ENCODE results near the gene EDDM13. TPM values are rescaled to one million over a fixed set of nuclear protein-coding genes. Genes with fewer than 3 reads are reported as not detected.

The EDDM13 gene
- total and polyA plus RNA-seq, 10 of the 15 experiments (the other 5 are each of a cell fraction or from before 2014, with no cell fraction given): 0.15 to 0.37 TPM; not detected in 8

DNA sequence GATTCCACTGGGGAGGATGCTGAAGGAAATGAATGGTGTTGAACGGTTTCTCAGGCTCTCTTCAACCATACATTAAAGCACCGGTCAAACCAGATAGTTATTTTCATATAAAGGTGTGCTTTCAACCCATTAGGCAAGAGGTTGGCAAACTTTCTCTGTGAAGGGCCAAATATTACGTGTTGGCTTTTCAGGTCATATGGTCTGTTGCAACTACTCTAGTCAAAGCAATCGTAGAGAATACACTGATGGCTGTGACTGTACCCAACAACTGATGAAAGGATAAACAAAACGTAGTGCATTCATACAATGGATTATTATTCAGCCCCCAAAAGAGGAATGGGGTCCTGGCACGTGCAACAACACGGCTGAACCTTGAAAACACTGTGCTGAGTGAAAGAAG lies 36.2 kb downstream of the EDDM13 start (continued):
- TF ChIP-seq EZH2 (IDR thresholded peaks at IDR 0.05; ENCODE audit: borderline replicate concordance, control insufficient read depth, low read depth, low read length) (no peak), BCL11A (IDR thresholded peaks at IDR 0.05; ENCODE audit: low read depth, low read length) (no peak), LARP7 (IDR thresholded peaks at IDR 0.05) (no peak), MTA3 (IDR thresholded peaks at IDR 0.05; ENCODE audit: borderline replicate concordance, low read length) (no peak), YBX1 (IDR thresholded peaks at IDR 0.05) (no peak), NFYA (IDR thresholded peaks at IDR 0.05; ENCODE audit: borderline replicate concordance, low read depth, low read length) (no peak)
- TF ChIP-seq, protein P1, sequence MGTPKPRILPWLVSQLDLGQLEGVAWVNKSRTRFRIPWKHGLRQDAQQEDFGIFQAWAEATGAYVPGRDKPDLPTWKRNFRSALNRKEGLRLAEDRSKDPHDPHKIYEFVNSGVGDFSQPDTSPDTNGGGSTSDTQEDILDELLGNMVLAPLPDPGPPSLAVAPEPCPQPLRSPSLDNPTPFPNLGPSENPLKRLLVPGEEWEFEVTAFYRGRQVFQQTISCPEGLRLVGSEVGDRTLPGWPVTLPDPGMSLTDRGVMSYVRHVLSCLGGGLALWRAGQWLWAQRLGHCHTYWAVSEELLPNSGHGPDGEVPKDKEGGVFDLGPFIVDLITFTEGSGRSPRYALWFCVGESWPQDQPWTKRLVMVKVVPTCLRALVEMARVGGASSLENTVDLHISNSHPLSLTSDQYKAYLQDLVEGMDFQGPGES (IDR thresholded peaks at IDR 0.05): no peak

DNA sequence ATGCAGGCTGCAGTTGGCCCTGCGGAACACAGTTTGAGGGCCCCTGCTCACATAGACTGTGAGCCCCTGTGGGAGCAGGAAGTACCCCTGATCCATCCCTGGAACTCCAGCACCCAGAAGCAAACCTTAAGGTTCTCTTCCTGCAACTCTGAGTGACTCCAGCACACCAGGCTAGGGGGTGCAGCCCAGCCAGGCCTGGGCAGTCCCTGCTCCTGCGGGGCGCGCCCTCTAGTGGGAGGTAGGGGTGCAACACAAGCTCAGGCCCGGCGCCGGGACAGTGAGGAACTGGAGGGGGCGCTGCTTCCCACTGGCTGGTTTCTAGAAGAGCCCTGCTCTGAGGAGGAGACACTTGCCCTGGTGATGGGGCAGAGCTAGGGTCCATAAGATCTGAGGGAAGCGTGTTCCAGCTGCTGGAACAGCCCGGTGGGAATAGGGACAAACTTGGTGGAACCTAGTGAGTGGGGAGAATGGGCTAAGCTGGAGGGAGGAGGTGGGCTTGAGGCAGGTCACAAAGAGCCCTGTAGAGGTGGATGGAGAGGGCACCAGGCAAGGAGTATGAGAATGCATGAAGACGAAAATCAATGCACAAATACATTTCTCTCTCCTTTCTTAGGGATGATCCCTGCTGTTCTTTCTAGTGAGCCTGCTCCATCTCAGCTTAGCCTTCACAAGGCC lies 37.1 kb downstream of the EDDM13 start:
- ChIA-PET SMC1A (ENCODE audit: uncharacterized antibody, unreplicated experiment) (interaction anchor here (0.6 to 1.8 kb wide), 4 partner anchors 15 to 243 kb away, joined by 3 to 10 read pairs (median 4); no protein-coding TSS in a partner anchor), CTCF (interaction anchor here (0.5 to 10.4 kb wide), 36 partner anchors 9 to 1625 kb away, joined by 3 to 88 read pairs (median 4); partner anchors contain the start of gene ZNF787)
- in situ Hi-C loops (cut with MboI): loop anchor here (5.0 kb wide), 1 partner anchor 657 kb away; no protein-coding TSS in a partner anchor
- TF ChIP-seq SPI1 (IDR thresholded peaks at IDR 0.05; ENCODE audit: borderline replicate concordance, insufficient read depth, low read depth, low read length) (0 out of 2 replicates have a peak, but pooled peaks have one; percentile 3), YY1 (IDR thresholded peaks at IDR 0.05; ENCODE audit: low read depth, low read length) (peak; percentile 38; the same call in 1 of the 2 replicates), SMC3 (IDR thresholded peaks at IDR 0.05; ENCODE audit: borderline replicate concordance, low read length) (peak; percentile 60; the same call in 1 of the 2 replicates), CTCF (IDR thresholded peaks at IDR 0.05 in 2 of 3, conservative IDR thresholded peaks at IDR 0.05 in 1 of 3; ENCODE audit: control insufficient read depth in 2 of 3, extremely low read depth in 1 of 3, insufficient read depth in 1 of 3, low read depth in 3 of 3, low read length in 3 of 3) (peak; percentile 87 to 94 (median 94)), SMARCA5 (IDR thresholded peaks at IDR 0.05) (peak; percentile 83), HDGF (IDR thresholded peaks at IDR 0.05) (0 out of 2 replicates have a peak, but pooled peaks have one; percentile 33), RB1 (IDR thresholded peaks at IDR 0.05; ENCODE audit: borderline replicate concordance) (0 out of 2 replicates have a peak, but pooled peaks have one; percentile 36), ZNF622 (IDR thresholded peaks at IDR 0.05) (no peak)
- TF ChIP-seq, protein P2, sequence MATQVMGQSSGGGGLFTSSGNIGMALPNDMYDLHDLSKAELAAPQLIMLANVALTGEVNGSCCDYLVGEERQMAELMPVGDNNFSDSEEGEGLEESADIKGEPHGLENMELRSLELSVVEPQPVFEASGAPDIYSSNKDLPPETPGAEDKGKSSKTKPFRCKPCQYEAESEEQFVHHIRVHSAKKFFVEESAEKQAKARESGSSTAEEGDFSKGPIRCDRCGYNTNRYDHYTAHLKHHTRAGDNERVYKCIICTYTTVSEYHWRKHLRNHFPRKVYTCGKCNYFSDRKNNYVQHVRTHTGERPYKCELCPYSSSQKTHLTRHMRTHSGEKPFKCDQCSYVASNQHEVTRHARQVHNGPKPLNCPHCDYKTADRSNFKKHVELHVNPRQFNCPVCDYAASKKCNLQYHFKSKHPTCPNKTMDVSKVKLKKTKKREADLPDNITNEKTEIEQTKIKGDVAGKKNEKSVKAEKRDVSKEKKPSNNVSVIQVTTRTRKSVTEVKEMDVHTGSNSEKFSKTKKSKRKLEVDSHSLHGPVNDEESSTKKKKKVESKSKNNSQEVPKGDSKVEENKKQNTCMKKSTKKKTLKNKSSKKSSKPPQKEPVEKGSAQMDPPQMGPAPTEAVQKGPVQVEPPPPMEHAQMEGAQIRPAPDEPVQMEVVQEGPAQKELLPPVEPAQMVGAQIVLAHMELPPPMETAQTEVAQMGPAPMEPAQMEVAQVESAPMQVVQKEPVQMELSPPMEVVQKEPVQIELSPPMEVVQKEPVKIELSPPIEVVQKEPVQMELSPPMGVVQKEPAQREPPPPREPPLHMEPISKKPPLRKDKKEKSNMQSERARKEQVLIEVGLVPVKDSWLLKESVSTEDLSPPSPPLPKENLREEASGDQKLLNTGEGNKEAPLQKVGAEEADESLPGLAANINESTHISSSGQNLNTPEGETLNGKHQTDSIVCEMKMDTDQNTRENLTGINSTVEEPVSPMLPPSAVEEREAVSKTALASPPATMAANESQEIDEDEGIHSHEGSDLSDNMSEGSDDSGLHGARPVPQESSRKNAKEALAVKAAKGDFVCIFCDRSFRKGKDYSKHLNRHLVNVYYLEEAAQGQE (IDR thresholded peaks at IDR 0.05; ENCODE audit: low read depth, low read length): no peak

More for the DNA sequence above, 37.1 kb downstream of the EDDM13 start:
- POLR2A ChIA-PET: no interaction called here
- Histone ChIP-seq H3K9me3 (replicated peaks; ENCODE audit: control insufficient read depth, insufficient read depth, low read length) (no peaks in the 10 kb centered on the region; the same call in 2 of the 3 replicates), H3K4me3 (no peak overlapping the region), H3K27me3 (replicated peaks in 1 of 2; ENCODE audit: control insufficient read depth in 2 of 2, insufficient read depth in 2 of 2, low read length in 1 of 2) (no peaks in the 10 kb centered on the region), H2AFZ (ENCODE audit: control insufficient read depth, low read depth, low read length) (no peak overlapping the region), H3K4me2 (ENCODE audit: control insufficient read depth, insufficient read depth) (no peak overlapping the region), H3K4me1 (ENCODE audit: control insufficient read depth, insufficient read depth, low read length) (peaks cover 3% of the 10 kb centered on the region; the same call in 1 of the 2 replicates), H3K9ac (ENCODE audit: control insufficient read depth, insufficient read depth, low read length) (no peak overlapping the region), H3K36me3 (ENCODE audit: control insufficient read depth in 2 of 2, insufficient read depth in 2 of 2, low read length in 1 of 2) (peaks cover 0 to 7% of the 10 kb centered on the region in 2 experiments; a peak in 1 of 4 replicates), H3K79me2 (ENCODE audit: control insufficient read depth, insufficient read depth, low read length) (no peaks in the 10 kb centered on the region), H4K20me1 (ENCODE audit: control insufficient read depth, insufficient read depth) (no peaks in the 10 kb centered on the region), H3K27ac (ENCODE audit: control insufficient read depth, insufficient read depth) (no peak overlapping the region)
- WGBS (ENCODE audit: insufficient coverage, insufficient replicate concordance, low lambda C conversion rate, missing lambda C conversion rate): 35% methylated on average over 11 of the region's 11 CpGs
- BruUV-seq (replicated peaks): no TSS peak
- RAD21 ChIA-PET (ENCODE audit: unreplicated experiment): interaction anchor here (0.7 to 1.8 kb wide), 4 partner anchors 24 to 244 kb away, joined by 4 to 21 read pairs (median 10); no protein-coding TSS in a partner anchor
- ATAC-seq (peak; percentile 87), FAIRE-seq (no peak), DNase-seq (ENCODE audit: low read depth, low spot score) (no peak)
- intact Hi-C loops (cut with micrococcal nuclease; ENCODE audit: unreplicated experiment): no loop called here
